HG03354 (cell line): Measurements from ENCODE around the gene FRMD4A.
"Not testable (repeated sequence)": the region's sequence is repeated elsewhere in the genome, so short reads cannot be mapped to it uniquely, and the experiment has no call there.

Experiments used
- ATAC-seq: cut with Tn5 transposase; IDR thresholded peaks from one replicate; pipeline ENCODE4 v1.9.1; 2021; ENCODE audit warnings: mild to moderate bottlenecking; ENCODE audit not compliant: unreplicated experiment, poor library complexity, severe bottlenecking

The FRMD4A gene

DNA sequence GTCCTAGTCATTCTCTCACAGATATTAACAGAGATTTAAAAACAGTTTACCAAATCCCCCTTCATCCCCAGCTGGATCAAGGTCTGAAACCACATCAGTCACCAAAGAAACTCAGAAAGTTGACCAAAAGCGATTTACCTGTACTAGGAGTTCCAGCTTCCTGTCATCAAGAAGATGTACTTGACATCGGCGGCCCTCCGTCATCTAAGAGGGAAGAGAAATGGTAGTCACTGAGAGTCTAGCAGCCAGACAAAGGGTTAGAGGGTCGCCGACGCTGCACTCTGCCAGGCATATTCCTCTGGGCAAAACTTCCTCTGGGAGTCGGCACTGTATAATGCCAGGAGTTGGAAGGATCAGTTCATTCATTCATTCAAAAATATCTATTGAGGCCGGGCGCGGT, 472.0 kb downstream of the FRMD4A start:
- ATAC-seq = no peak

DNA sequence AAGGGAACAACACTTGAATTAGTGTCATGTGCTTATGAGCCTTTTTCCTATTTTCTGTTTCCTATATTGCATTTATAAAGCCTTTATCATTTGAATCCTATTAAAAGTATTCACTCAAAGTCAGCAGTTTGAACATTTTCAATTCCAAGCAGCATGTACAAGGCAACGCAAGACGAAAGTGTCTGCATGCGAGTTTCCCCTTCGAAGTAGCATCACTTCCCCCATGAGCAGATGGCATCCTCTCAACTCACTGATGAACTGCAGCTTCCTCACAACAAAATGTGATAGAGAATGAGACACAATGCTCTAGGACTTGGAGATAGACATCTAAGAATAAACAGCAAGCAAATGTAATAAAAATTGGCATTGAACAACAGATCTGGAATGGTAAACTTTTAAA, 473.3 kb downstream of the FRMD4A start:
- ATAC-seq = no peak

DNA sequence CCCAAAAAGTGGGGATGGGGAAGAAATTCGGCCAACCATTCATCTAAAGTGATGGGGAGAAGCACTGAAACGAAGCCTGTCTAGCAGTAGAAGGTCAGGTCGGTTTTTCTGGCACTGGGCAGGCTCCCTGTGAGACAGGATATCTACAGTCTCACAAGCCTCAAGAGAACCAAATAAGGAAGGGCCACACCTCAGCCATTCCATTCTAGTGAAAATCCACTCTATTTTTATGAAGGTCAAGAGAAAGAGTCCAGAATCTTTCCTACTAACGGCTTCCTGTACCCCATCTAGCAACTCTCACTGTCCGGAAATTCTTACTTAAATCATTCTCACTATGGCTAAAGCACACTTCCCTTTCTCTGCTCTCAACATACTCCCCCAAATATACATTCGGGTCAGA, 476.9 kb downstream of the FRMD4A start:
- no peak for ATAC-seq

DNA sequence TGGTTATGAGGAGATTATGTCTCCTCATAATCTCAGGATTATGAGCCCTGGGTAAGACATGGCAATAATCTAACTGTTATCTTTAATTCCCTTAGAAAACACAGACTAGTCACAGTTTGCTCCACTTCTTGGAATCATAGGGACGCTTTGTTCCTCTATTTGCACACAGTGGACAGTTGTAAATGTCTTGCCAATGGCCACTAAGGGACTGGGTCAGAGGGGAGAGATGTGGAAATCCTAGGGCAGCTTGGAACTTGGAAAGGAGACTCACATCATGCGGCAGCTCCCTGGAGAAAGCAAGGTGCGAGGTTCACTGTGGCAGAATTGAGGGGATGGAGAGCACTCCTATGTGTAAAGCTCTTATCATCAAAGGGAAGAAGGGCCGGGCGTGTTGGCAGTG, 477.9 kb downstream of the FRMD4A start:
- no peak for ATAC-seq

DNA sequence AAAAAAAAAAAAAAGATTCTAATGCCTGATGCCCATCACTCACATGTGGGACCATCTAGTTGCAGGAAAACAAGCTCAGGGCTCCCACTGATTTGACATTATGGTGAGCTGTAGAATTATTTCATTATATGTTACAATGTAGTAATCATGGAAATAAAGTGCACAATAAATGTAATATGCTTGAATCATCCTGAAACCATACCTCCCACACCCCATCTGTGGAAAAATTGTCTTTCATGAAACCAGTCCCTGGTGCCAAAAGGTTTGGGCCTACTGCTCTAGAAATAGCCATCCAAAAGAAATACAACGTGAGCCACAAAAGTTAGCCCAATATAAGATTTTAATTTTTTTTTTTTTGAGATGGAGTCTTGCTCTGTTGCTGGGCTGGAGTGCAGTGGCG, 478.8 kb downstream of the FRMD4A start:
- ATAC-seq = no peak

DNA sequence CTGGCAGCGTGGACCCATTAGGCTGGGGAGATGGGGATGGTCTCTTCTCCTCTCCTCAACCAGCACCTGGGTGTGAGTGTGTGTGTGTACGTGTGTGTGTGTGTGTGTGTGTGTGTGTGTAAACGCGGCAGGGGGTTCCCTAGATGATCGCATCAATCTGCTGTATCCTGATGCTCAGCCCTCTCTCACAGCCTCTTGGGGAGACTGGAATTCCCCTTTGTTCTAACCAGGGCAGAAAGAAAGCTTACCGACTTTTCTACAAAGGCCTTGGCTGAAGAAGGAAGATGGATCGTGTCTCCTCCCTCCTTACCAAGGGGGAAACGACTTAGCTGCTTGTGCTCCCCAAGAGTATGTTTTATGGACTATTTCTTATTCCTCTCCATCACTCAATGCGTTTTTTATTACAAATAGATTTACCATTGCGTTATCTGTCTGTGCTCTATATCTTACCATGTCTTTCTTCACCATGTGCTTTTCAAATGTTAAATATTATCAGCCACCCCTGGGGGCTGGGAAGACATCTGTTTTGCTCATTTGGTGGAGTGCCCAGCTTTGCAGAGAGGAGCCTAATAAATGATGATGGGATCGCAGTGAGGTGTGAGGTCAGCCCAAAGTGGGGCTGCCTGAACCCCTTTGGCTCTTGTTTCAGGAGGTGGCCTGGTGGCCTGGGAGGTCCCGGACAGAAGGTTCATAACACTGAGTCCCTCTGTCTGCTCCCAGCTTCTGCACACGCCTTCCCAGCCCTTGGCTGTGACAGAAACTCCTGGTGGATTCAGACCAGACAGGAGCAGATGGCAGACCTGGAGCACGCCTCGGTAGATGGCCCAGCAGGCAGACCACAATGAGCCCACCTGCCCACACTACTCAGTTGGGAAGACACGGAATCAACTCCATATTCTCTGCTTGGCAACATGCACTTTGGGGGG, 481.9 kb downstream of the FRMD4A start:
- no peak for ATAC-seq

DNA sequence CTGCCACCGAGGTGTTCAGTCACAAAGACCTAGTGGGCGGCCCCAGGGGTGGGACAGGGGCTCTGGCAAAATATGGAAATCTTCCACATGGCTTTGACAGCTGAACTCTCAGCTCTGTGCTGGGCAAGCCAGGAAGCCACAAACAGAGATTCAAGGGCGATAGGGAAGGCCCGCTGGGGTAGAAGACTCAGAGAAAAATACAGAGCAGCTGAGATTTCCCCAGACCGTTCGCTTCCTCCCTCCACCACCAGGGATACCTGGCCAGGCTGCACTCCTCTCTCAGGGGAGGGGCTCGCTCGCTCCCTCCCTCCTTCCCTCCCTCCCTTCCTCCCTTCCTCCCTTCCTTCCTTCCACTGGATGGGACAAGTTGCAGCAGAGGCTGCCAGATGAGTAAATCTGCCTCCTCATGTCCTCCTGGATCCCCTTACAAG, 483.5 kb downstream of the FRMD4A start:
- no peak for ATAC-seq

DNA sequence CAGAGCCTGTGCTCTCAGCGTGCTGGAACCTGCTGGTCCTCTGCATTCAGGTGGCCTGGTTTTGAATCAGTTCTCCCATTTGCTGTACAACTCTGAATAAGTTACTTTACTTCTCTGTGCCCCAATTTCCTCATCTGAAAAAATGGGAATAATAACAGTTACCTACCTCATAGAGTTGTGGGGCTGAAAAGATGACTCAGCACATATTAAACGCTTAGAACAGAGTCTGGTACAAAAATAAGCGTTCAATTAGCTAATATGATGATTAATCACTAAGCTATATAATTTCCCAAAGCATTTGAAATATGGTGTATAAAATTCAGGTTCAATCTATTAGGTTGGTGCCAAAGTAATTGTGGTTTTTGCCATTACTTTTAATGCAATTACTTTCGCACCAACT, 484.8 kb downstream of the FRMD4A start:
- no peak for ATAC-seq

DNA sequence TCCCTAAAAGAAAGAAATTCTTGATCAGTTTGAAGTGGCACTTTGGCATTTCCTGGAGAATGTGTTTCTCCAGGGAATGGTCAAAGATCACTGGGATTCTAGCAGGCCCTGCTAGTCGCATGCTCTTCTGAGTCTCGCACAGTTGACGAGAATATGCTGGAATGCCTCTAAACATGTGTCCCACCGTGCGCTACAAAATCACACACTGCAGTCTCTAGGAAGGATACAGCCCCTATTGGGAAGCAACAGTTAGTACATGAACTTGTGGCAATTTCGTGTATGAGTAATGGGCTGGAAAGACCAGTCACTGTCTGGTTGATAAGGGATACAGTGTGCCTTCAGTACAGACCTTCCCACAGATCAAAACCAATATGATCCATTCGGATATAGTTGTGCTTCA, 486.1 kb downstream of the FRMD4A start:
- ATAC-seq = no peak

DNA sequence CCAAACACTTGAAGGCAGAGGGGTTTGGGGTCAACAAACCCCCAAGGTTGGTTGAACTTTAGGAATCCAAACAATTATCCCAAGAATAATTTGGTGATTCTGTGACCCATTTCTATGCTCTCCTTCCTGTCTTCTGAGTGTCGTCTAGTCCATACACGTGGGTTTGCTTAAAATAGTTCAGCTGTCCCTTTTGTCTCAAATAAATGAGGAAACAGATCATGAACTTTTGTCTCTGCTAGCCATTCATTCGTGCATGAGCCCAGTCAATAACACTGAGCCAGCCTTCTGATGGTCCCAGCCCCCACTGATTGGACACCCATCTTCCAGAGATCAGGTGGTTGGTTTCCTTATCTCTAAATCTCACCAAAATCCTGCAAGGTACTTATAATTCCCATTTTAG, 488.6 kb downstream of the FRMD4A start:
- no peak for ATAC-seq

DNA sequence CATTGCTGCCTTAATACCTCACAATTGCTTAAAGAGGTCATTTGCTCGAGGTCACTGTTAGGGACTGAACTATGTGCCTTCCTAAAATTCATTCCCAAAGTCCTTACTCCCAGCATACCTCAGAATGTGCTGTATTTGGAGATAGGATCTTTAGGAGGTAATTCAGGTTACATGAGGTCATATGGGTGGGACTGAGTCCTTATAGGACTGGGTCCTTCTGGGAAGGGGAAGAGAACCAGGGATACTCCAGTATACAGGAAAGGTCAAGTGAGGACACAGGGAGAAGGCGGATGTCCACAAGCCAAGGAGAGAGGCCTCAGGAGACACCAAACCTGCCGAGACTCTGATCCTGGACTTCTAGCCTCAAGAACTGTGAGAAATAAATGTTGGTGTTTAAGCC, 490.7 kb downstream of the FRMD4A start:
- no peak for ATAC-seq

DNA sequence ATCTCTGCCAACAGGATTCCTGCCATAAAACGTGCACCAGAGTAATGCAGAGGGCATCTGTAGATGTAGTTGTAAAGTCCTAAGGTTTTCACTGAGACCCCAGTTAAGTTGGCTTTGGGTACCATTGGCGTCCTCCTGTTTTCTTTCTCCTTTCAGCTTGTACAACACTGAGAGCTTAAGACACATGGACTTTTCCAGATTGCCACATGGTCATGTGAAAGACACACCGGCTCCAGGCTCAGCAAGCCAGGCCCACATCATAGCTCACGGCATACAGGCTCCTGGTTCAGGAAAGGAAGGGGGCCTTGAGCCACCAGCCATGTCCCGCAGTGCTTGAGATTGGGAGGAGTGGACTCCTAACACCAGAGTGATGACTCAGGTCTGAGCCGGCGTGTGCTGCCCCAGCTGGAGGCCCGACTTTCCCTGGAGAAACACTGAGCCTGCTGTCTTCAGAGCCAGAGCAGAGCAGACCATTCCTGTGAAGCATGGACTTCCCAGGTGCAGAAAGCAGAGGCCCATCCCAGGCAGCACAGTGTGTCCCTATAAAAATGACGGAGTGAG, 491.2 kb downstream of the FRMD4A start:
- ATAC-seq = no peak

DNA sequence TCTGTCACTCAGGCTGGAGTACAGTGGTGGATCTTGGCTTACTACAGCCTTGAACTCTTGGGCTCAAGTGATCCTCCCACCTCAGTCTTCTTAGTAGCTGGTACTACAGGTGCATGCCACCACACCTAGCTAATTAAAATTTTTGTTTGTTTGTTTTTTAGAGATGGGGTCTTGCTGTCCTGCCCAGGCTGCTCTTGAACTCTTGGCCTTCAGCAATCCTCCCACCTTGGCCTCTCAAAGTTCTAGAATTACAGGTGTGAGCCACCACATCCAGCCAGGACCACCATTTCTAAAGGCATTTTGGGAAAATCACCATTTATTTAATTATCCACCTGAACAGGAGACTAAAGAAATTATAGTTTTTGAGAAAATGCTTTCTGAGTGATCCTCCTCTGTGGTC, 491.7 kb downstream of the FRMD4A start:
- no peak for ATAC-seq

DNA sequence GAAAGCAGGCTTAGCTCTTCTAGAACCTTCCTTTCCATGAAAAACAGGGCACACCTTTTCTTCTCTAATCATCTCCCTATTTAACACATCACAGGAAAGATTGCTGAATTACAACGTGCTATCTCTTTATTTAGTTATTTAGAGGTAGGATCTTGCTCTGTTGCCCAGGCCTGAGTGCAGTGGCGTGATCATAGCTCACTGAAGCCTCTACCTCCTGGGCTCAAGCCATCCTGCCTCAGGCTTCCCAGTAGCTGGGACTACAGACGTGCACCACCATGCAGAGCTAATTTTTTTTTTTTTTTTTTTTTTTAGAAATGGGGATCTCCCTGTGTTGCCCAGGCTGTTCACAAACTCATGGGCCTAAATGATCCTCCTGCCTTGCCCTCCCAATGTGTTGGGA, 492.8 kb downstream of the FRMD4A start:
- no peak for ATAC-seq

DNA sequence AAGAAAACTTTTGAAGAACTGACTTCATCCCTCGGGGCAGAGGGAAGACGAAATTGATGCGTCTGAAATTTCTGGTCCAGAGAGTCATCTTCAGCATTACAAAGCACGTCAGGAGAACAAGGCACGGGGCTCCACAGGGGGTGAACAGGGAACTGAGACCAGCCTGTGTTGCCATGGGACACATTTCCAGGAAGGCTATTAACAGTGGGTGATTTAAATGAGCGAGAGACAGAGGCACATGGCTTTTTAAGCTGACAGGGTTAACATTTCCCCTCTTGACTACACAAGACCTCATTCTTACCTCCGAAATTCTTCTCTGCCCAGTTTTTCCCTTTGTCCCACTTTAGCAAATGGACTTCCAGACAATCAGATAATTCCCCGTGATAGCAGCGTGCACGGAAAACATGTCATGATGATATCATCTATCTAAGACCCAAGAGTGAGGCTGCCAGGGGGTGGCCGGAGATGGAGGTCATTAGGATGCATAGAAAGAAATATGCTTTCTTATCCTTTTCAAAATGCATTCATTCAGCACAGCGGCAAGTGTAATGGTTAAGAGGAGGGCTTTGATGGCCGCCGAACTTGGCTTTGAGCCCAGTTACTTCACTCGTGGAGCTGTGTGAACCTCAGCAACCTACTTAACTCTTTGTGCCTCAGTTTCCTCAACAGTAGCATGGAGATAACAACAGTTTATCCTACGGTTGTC, 496.0 kb downstream of the FRMD4A start:
- ATAC-seq = no peak

DNA sequence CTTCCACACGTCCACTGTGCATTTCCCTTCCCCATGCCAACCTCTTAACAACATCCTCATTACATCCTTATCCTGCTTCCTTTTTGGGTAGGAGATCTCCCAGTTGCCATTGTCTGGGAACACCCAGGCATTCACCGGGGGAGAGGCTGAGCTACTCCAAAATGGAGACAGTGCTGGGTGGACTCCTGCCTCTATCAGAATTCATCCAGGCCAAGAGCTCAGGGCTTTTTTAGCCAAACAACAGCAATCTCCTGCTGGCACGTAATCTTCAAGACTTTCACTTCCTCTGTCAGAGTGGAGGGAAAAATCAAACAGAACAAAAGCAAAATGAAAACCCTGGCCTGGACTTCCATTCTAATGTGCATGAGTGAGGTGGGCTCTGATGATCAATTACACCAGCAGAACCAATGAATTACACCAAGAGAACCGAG, 499.0 kb downstream of the FRMD4A start:
- ATAC-seq = no peak

DNA sequence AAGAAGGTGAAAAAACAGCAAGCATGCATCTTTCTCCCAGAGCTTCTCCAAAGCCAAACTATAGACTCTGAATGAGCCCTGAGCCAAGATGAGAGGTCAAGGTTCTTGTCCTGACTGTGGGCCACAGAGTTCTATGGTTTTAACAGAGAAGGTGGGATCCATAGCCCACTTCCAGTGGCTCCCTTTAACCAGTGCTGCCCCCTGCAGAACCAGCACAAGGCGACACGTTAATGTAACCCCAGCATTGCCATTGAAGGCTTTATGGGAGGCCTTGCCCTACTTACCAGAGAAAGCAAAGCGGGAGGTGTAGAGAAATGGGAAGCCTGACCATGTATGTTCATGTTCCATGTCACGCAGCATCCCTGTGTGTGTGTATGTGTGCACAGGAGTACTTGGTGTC, 500.3 kb downstream of the FRMD4A start:
- no peak for ATAC-seq

DNA sequence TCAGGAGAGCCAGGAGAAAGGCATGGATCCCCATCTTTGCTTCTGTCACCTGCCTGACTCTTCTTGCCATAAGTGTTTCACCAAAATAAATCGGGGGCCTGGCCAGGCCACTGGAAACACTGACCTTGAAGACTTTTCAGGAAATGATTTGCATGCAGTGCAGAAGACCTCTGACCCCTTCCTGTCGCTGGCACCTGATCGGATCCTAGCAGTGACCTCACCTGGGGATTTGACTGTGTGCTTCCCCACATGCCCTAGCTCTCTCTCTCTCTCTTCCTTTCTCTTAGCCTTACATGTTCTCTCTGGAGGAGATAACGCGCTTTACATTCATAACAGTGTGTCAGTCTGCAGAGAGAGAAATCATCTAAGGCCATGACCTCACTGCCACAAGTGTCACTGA, 500.9 kb downstream of the FRMD4A start:
- no peak for ATAC-seq

DNA sequence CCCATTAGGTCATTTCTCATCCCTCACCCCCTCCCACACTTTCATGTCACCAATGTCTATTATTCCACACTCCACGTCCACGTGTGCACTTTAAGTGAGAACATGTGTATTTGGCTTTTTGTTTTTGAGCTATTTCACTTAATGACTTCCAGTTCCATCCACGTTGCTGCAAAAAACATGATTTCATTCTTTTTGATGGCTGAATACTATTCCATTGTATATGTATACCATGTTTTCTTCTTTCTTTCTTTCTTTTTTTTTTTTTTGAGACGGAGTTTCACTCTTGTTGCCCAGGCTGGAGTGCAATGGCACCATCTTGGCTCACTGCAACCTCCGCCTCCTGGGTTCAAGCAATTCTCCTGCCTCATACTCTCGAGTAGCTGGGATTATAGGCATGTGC, 502.4 kb downstream of the FRMD4A start:
- ATAC-seq = not testable (repeated sequence)

DNA sequence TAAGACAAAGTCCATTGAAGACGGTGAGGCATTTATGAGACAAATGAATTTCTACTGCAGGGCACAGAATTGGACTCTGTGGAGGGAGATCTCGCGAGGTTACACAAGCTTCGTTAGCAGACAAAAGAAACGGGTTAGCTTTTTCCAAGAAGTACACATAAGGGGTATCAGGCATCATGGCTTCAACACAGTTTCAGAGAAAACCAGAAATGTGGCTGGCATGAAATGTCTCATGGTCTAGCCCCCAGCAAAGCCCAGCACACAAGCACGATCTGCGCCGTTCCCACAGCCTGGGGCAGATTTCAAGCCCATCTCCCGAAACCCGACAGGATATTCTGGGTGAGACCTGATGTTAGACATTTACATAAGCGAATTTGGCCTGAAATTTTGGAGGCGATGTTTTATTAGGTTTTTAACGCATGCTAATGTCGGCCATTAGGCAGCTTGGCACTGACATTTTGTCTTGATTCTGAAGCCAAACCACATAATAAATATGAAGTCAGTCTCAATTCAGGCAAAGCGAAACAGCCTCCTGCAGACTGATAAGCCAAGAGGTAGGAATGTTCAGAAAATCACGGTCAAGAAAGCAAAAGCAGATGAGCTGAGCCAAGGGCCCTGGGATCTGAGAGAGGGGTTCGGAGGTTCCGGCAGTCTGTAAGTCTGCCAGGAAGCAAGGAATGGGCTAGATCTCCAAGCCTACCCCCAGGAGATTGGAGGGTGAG, 503.5 kb downstream of the FRMD4A start:
- ATAC-seq = no peak
